ENCODE results near the gene NXT1.

Gene NXT1

GRCh38 chr20:23361476-23362391, 11.1 kb downstream of the NXT1 start, which contains the start of gene GZF1:
TSS of gene GZF1 (plus strand) at chr20:23362182. CDS start at chr20:23364384, 2,202 bp downstream.
- peak; percentile 100 for DNase-seq

GRCh38 chr20:23362392-23363256, 12.0 kb downstream of the NXT1 start:
- peak; percentile 71 for DNase-seq

- no peak for DNase-seq
Measured at GRCh38 chr20:23363257-23363649, 12.7 kb downstream of the NXT1 start.

- DNase-seq, result no peak
Measured at GRCh38 chr20:23365390-23366165, 15.0 kb downstream of the NXT1 start.

GRCh38 chr20:23366384-23366783, 15.8 kb downstream of the NXT1 start:
- DNase-seq, result no peak

- DNase-seq, result no peak
Measured at GRCh38 chr20:23367770-23368169, 17.2 kb downstream of the NXT1 start.

- no peak for DNase-seq
Measured at GRCh38 chr20:23368316-23369071, 17.9 kb downstream of the NXT1 start.

- DNase-seq, result no peak
Measured at GRCh38 chr20:23369072-23369823, 18.7 kb downstream of the NXT1 start.

GRCh38 chr20:23370274-23370673, 19.7 kb downstream of the NXT1 start:
- DNase-seq, result no peak

- DNase-seq, result no peak
Measured at GRCh38 chr20:23370873-23371272, 20.3 kb downstream of the NXT1 start.

GRCh38 chr20:23371496-23371895, 20.9 kb downstream of the NXT1 start:
- no peak for DNase-seq

- DNase-seq, result no peak
Measured at GRCh38 chr20:23374441-23374840, 23.9 kb downstream of the NXT1 start.

- no peak for DNase-seq
Measured at GRCh38 chr20:23375827-23376226, 25.2 kb downstream of the NXT1 start.

- DNase-seq, result no peak
Measured at GRCh38 chr20:23379772-23380171, 29.2 kb downstream of the NXT1 start.

- no peak for DNase-seq
Measured at GRCh38 chr20:23381876-23382275, 31.3 kb downstream of the NXT1 start.

- DNase-seq, result no peak
Measured at GRCh38 chr20:23386304-23387117, 35.9 kb downstream of the NXT1 start.

GRCh38 chr20:23387118-23387443, 36.5 kb downstream of the NXT1 start:
- no peak for DNase-seq

- no peak for DNase-seq
Measured at GRCh38 chr20:23390091-23390774, 39.6 kb downstream of the NXT1 start.

- DNase-seq, result no peak
Measured at GRCh38 chr20:23391707-23392310, 41.2 kb downstream of the NXT1 start.

Measured in activated CD8-positive, alpha-beta memory T cell treated with anti-CD3 and anti-CD28 coated beads for 24 hours (primary cell).